Muscle of leg (tissue), 9 donors: ENCODE data around the gene TRUB2. TPM values are rescaled to one million over a fixed set of nuclear protein-coding genes. Genes with fewer than 3 reads are reported as not detected.

Experiments used
- polyA plus RNA-seq, 8 donors: library from polyadenylated mRNA; unstranded; fragments of 120-200 nt; gene quantifications; one replicate each; pipeline versions ENCODE4 v1.2.1 to v1.2.3, GENCODE V29; 2013; ENCODE audit warnings: inconsistent platforms in 1 of 8, low replicate concordance in 1 of 8; ENCODE audit not compliant: insufficient read length in 8 of 8, insufficient read depth in 1 of 8
- total RNA-seq: library from RNA; stranded (reverse); fragments of 120-200 nt; gene quantifications from one replicate; pipeline ENCODE4 v1.2.4, GENCODE V29; 2013

Gene TRUB2
- total and polyA plus RNA-seq, 9 donors = 20.0 to 25.3 (median 23.6) TPM

Other genes starting within 250 kb of the TRUB2 start
- gene PTGES2, start 194.7 kb downstream of the TRUB2 start, total RNA-seq = 30.1 TPM
- gene PTGES2, start 194.7 kb downstream of the TRUB2 start, polyA plus RNA-seq = 10 to 100 TPM; 40.0 to 45.3 (median 41.5) TPM
- 0.09 TPM for gene LCN2, start 173.0 kb downstream of the TRUB2 start, total RNA-seq
- 1 to 10 TPM in 5 of 8 donors, under 1 TPM in 3; 0.72 to 2.8 (median 1.3) TPM for gene LCN2, start 173.0 kb downstream of the TRUB2 start, polyA plus RNA-seq
- gene BBLN, start 162.2 kb downstream of the TRUB2 start, total RNA-seq = 41.1 TPM
- gene BBLN, start 162.2 kb downstream of the TRUB2 start, polyA plus RNA-seq = 10 to 100 TPM; 25.5 to 37.8 (median 29.3) TPM
- 36.4 TPM for gene CIZ1, start 130.9 kb downstream of the TRUB2 start, total RNA-seq
- 100 to 1,000 TPM in 5 of 8 donors, 10 to 100 TPM in 3; 92.8 to 120 (median 104) TPM for gene CIZ1, start 130.9 kb downstream of the TRUB2 start, polyA plus RNA-seq
- 18.5 TPM for gene DNM1, start 119.1 kb downstream of the TRUB2 start, total RNA-seq
- 10 to 100 TPM; 33.5 to 75.6 (median 45.0) TPM for gene DNM1, start 119.1 kb downstream of the TRUB2 start, polyA plus RNA-seq
- 91.9 TPM for gene GOLGA2, start 46.4 kb downstream of the TRUB2 start, total RNA-seq
- gene GOLGA2, start 46.4 kb downstream of the TRUB2 start, polyA plus RNA-seq = 100 to 1,000 TPM in 3 of 8 donors, 10 to 100 TPM in 5; 78.6 to 109 (median 90.5) TPM
- gene SWI5, start 46.2 kb downstream of the TRUB2 start, total RNA-seq = 29.9 TPM
- 10 to 100 TPM; 20.5 to 29.6 (median 25.0) TPM for gene SWI5, start 46.2 kb downstream of the TRUB2 start, polyA plus RNA-seq
- gene COQ4, start 392 bp upstream of the TRUB2 start, total RNA-seq = 26.0 TPM
- gene COQ4, start 392 bp upstream of the TRUB2 start, polyA plus RNA-seq = 10 to 100 TPM; 24.4 to 39.3 (median 32.8) TPM
- 7.2 TPM for gene SLC27A4, start 18.1 kb upstream of the TRUB2 start, total RNA-seq
- gene SLC27A4, start 18.1 kb upstream of the TRUB2 start, polyA plus RNA-seq = 10 to 100 TPM; 11.8 to 16.3 (median 13.2) TPM
- 48.3 TPM for gene URM1, start 48.9 kb upstream of the TRUB2 start, total RNA-seq
- 10 to 100 TPM; 55.4 to 82.2 (median 68.5) TPM for gene URM1, start 48.9 kb upstream of the TRUB2 start, polyA plus RNA-seq
- 57.6 TPM for gene CERCAM, start 98.4 kb upstream of the TRUB2 start, total RNA-seq
- 100 to 1,000 TPM in 2 of 8 donors, 10 to 100 TPM in 6; 84.1 to 109 (median 97.0) TPM for gene CERCAM, start 98.4 kb upstream of the TRUB2 start, polyA plus RNA-seq
- 23.5 TPM for gene ODF2, start 133.6 kb upstream of the TRUB2 start, total RNA-seq
- gene ODF2, start 133.6 kb upstream of the TRUB2 start, polyA plus RNA-seq = 10 to 100 TPM; 25.5 to 41.8 (median 27.0) TPM
- 19.6 TPM for gene GLE1, start 182.3 kb upstream of the TRUB2 start, total RNA-seq
- gene GLE1, start 182.3 kb upstream of the TRUB2 start, polyA plus RNA-seq = 10 to 100 TPM; 16.9 to 20.4 (median 19.7) TPM
- 227 TPM for gene SPTAN1, start 230.1 kb upstream of the TRUB2 start, total RNA-seq
- 100 to 1,000 TPM; 244 to 384 (median 305) TPM for gene SPTAN1, start 230.1 kb upstream of the TRUB2 start, polyA plus RNA-seq